SH-SY5Y (cell line): ENCODE results near the gene NAV2.

Experiments used
- GATA2 ChIP-seq: IDR thresholded peaks from 2 replicates; pipeline ENCODE4 v1.6.1; 2011; ENCODE audit warnings: mild to moderate bottlenecking, low read depth, low read length
- GATA3 ChIP-seq: IDR thresholded peaks from 2 replicates; pipeline ENCODE4 v1.6.1; 2011; ENCODE audit warnings: low read depth, mild to moderate bottlenecking, low read length, moderate library complexity

DNA sequence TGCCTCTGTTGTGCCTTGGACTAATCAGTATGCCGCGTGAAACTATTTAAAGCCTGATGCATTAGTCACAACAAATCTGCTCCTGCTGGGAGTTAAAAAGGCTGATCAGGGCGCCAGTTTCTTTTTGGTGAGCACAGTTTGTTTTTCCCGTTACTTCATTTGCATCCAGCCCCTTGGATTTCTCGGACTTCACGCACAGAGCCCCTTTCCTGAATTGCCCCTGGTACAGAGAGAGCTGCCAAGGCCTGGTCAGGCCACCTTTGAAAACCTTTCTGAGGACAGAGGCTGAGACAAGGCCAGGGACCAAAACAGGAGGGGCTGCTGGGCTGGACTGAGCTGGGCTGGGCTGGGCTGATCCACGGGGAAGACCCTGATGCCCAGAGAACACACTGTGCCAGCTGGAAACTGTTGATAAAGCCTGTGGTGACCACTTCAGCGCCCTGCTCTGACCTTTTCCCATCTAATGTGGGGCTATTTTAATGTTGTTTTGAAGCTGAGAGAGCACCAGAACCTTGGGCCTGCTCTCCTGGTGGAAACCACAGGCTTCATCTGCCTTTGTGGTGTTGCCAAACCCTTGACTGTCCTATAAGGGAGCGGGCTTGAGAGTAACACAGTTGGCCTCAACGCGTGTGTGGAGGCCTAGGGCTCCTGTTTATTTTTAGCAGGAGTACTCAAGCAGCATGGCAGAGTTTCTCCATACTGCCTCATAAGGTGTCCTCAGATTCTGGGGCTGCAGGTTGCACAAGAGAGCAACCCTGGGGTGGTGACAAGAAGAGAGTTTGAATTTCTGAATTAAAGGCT, 44.2 kb downstream of the NAV2 start:
- TF ChIP-seq GATA2 (no peak), GATA3 (no peak)
